ENCODE measurements around the gene CPEB2. TPM values are rescaled to one million over a fixed set of nuclear protein-coding genes. Genes with fewer than 3 reads are reported as not detected.

The CPEB2 gene
- total RNA-seq, 4 donors from 2014 or later, result 23.2 to 38.5 (median 26.5) TPM

DNA sequence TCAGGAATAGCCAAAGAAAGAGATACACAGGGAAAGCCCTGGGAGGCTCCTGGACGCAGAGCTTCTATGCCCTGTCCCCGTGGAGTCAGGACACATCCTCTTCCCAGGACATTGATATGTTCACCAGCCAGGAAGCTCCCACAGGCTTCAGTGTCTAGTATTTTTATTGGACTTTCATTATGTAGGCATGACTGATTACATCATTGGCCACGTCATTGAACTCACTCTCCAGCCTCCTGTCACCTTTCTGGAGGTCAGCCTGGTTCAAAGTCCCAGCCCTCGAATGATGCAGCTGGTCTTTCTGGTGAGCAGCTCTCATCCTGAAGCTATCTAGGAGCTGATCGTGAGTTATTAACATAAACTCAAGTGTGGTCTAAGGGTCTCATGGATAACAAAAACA, 104.1 kb downstream of the CPEB2 start:
- Histone ChIP-seq H3K27me3 (no peaks in the 10 kb centered on the region), H3K36me3 (no peaks in the 10 kb centered on the region), H3K27ac (no peak overlapping the region), H3K4me1 (peaks cover 0 to 6% (median 0%) of the 10 kb centered on the region in 4 donors), H3K9me3 (no peaks in the 10 kb centered on the region), H3K4me3 (no peak overlapping the region)
- no peak for TF ChIP-seq POLR2A (IDR thresholded peaks at IDR 0.05)
- TF ChIP-seq CTCF (IDR thresholded peaks at IDR 0.05), result no peak
- TF ChIP-seq POLR2AphosphoS5 (IDR thresholded peaks at IDR 0.05), result no peak
- TF ChIP-seq EP300 (IDR thresholded peaks at IDR 0.05; ENCODE audit: low read depth), result no peak
- in situ Hi-C loops (cut with MboI; ENCODE audit: low pct_ligation_motif_present in 1 of 4, low pct_unique_long_range_greater_than_20kb in 1 of 4, low sequenced_read_pairs in 3 of 4), result no loop called here
- intact Hi-C loops (cut with DNase I; ENCODE audit: low total_unique reads), result no loop called here
- DNase-seq, result peak; percentile 14
- 58 to 90% methylated on average over 2 to 5 of the region's 5 CpGs for WGBS, 2 donors (ENCODE audit: low coverage in 1 of 2)

DNA sequence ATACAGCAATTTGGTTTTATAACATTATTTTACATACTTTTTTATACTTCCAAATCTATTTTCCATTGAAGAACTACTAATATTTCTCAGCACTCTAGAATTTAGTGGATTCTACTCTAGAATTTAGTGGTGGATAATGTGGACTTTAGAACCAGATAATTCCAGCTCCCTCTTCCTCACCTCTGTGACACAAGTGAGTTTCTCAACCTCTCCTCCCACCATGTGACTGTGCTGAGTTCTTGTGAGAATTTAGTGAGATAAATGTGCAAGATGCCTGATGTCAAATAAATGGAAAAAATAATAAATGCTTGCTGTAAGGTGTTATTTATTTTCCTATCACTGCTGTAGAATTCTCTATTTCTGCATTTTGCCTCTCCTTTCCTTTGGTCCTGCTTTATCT, 107.3 kb downstream of the CPEB2 start:
- H3K27me3 ChIP-seq, result no peaks in the 10 kb centered on the region
- peaks cover 0 to 6% (median 0%) of the 10 kb centered on the region in 4 donors for H3K4me1 ChIP-seq
- no peak overlapping the region for H3K4me3 ChIP-seq
- no peak overlapping the region for H3K27ac ChIP-seq
- in situ Hi-C loops (cut with MboI; ENCODE audit: low pct_ligation_motif_present in 1 of 4, low pct_unique_long_range_greater_than_20kb in 1 of 4, low sequenced_read_pairs in 3 of 4) (no loop called here), intact Hi-C loops (cut with DNase I; ENCODE audit: low total_unique reads) (no loop called here)
- DNase-seq, result no peak
- TF ChIP-seq EP300 (IDR thresholded peaks at IDR 0.05; ENCODE audit: low read depth) (no peak), POLR2AphosphoS5 (IDR thresholded peaks at IDR 0.05) (no peak), CTCF (IDR thresholded peaks at IDR 0.05) (no peak), POLR2A (IDR thresholded peaks at IDR 0.05) (no peak)
- H3K36me3 ChIP-seq, result no peaks in the 10 kb centered on the region
- H3K9me3 ChIP-seq, result no peaks in the 10 kb centered on the region

GRCh38 chr4:15110120-15110571, 107.9 kb downstream of the CPEB2 start:
- Histone ChIP-seq H3K9me3 (no peaks in the 10 kb centered on the region), H3K4me3 (no peak overlapping the region), H3K27ac (no peak overlapping the region), H3K27me3 (no peaks in the 10 kb centered on the region), H3K36me3 (no peaks in the 10 kb centered on the region), H3K4me1 (peaks cover 0 to 6% (median 0%) of the 10 kb centered on the region in 4 donors)
- peak; percentile 25 for DNase-seq
- intact Hi-C loops (cut with DNase I; ENCODE audit: low total_unique reads), result no loop called here
- TF ChIP-seq POLR2AphosphoS5 (IDR thresholded peaks at IDR 0.05) (peak in 2 of 3 donors; percentile 23 to 61), POLR2A (IDR thresholded peaks at IDR 0.05) (no peak), CTCF (IDR thresholded peaks at IDR 0.05) (no peak), EP300 (IDR thresholded peaks at IDR 0.05; ENCODE audit: low read depth) (no peak)
- in situ Hi-C loops (cut with MboI; ENCODE audit: low pct_ligation_motif_present in 1 of 4, low pct_unique_long_range_greater_than_20kb in 1 of 4, low sequenced_read_pairs in 3 of 4), result no loop called here

DNA sequence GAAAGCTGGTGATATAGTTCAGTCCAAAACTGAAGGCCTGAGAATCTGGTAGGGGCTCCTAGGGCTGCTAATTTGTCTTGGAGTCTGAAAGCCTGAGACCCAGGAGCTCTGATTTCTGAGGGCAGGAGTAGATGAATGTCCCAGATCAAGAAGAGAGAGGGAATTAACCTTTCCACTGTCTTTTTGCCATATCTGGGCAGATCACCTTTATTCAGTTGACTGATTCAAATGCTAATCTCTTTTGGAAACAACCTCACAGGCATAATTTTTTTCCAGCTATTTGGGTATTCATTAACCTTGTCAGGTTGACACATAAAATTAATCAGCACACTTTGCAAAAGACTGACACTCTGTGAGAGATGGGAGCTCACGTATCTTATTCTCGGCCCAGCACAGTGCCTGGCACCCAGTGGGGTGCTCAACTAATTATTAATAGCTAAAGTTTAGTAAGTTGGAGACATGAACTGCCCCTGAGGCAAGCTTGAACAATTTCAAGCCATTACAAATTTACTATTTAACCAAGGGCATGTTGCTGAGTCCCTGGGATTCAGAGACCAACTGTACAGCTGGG, 114.3 kb downstream of the CPEB2 start:
- intact Hi-C loops (cut with DNase I; ENCODE audit: low total_unique reads), result no loop called here
- H3K4me3 ChIP-seq, result no peak overlapping the region
- TF ChIP-seq POLR2AphosphoS5 (IDR thresholded peaks at IDR 0.05) (no peak), POLR2A (IDR thresholded peaks at IDR 0.05) (no peak), EP300 (IDR thresholded peaks at IDR 0.05; ENCODE audit: low read depth) (no peak), CTCF (IDR thresholded peaks at IDR 0.05) (no peak)
- H3K4me1 ChIP-seq, result no peaks in the 10 kb centered on the region
- WGBS, 2 donors (ENCODE audit: low coverage in 1 of 2), result 89% methylated on average over 2 of the region's 2 CpGs; no CpG with 5 or more reads in 1 of the 2 donors
- H3K27ac ChIP-seq, result no peak overlapping the region
- no peaks in the 10 kb centered on the region for H3K27me3 ChIP-seq
- DNase-seq, result no peak
- in situ Hi-C loops (cut with MboI; ENCODE audit: low pct_ligation_motif_present in 1 of 4, low pct_unique_long_range_greater_than_20kb in 1 of 4, low sequenced_read_pairs in 3 of 4), result no loop called here
- H3K9me3 ChIP-seq, result no peaks in the 10 kb centered on the region
- H3K36me3 ChIP-seq, result no peaks in the 10 kb centered on the region

All from transverse colon (tissue), 4 donors.